ENCODE data around the gene BICRA. TPM values are rescaled to one million over a fixed set of nuclear protein-coding genes. Genes with fewer than 3 reads are reported as not detected.

Gene BICRA
- total RNA-seq, 1 experiment from 2014 or later, result 34.3 TPM

DNA sequence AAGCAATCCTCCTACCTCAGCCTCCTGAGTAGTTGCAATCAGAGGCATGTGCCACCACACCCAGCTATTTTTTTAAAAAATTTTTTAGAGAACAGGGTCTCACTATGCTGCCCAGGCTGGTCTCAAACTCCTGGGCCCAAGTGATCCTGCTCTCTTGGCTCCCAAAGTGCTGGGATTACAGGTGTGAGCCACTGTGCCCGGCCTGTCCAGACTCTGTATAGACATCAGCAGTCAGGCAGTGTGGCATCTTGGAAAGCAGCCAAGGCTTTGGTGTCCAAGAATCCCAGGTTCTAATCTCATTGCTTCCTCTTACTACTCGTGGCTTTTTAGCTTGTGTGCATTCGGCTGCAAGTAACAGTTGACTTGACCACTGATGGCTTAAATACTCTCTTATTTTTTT is 43.4 kb downstream of the BICRA start:
- CTCF ChIA-PET, result no interaction called here
- no peak for DNase-seq
- H3K36me3 Mint-ChIP-seq (ENCODE audit: insufficient read depth, unreplicated experiment), result peaks cover 87% of the 10 kb centered on the region
- TF ChIP-seq, protein P1, sequence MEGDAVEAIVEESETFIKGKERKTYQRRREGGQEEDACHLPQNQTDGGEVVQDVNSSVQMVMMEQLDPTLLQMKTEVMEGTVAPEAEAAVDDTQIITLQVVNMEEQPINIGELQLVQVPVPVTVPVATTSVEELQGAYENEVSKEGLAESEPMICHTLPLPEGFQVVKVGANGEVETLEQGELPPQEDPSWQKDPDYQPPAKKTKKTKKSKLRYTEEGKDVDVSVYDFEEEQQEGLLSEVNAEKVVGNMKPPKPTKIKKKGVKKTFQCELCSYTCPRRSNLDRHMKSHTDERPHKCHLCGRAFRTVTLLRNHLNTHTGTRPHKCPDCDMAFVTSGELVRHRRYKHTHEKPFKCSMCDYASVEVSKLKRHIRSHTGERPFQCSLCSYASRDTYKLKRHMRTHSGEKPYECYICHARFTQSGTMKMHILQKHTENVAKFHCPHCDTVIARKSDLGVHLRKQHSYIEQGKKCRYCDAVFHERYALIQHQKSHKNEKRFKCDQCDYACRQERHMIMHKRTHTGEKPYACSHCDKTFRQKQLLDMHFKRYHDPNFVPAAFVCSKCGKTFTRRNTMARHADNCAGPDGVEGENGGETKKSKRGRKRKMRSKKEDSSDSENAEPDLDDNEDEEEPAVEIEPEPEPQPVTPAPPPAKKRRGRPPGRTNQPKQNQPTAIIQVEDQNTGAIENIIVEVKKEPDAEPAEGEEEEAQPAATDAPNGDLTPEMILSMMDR (IDR thresholded peaks at IDR 0.05; ENCODE audit: insufficient read depth in 1 of 2, low read depth in 1 of 2, low read length in 1 of 2, severe bottlenecking in 1 of 2, unreplicated experiment in 1 of 2), result no peak
- peak overlapping the region; percentile 99 for H3K27ac Mint-ChIP-seq (ENCODE audit: unreplicated experiment)
- no peak overlapping the region for H3K4me3 ChIP-seq (ENCODE audit: low read depth, low read length)
- H3K27me3 ChIP-seq (replicated peaks; ENCODE audit: control insufficient read depth, insufficient read depth, low read length), result no peaks in the 10 kb centered on the region
- intact Hi-C loops (cut with micrococcal nuclease; ENCODE audit: unreplicated experiment), result no loop called here
- H3K36me3 ChIP-seq (ENCODE audit: control insufficient read depth, insufficient read depth, low read length), result no peaks in the 10 kb centered on the region; the same call in none of the 2 replicates
- BruUV-seq (replicated peaks), result no TSS peak
- H3K9me3 Mint-ChIP-seq (ENCODE audit: unreplicated experiment), result no peaks in the 10 kb centered on the region
- H3K27me3 Mint-ChIP-seq (ENCODE audit: insufficient read depth, unreplicated experiment), result no peaks in the 10 kb centered on the region
- H3K4me1 Mint-ChIP-seq (ENCODE audit: low read depth, unreplicated experiment), result peaks cover 46% of the 10 kb centered on the region
- peaks cover 13% of the 10 kb centered on the region for H3K9me3 ChIP-seq
- H3K4me3 Mint-ChIP-seq (ENCODE audit: unreplicated experiment), result no peak overlapping the region
- POLR2A ChIA-PET, result no interaction called here
- H3K4me1 ChIP-seq, result peaks cover 29% of the 10 kb centered on the region

DNA sequence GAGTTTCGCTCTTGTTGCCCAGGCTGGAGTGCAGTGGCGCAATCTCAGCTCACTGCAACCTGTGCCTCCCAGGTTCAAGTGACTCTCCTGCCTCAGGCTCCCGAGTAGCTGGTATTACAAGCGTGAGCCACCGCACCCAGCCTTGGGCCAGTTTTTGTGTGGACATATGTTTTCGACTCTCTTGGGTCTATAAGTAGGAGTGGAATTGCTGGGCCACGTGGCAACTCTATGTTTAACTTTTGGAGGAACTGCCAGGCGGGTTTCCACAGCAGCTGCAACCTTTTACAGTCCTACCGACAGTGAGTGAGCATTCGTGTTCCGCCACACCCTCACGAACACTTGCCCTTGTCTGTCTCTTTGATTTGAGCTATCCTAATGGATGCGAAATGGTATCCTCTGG is 44.9 kb downstream of the BICRA start:
- BruUV-seq (replicated peaks), result no TSS peak
- peaks cover 39% of the 10 kb centered on the region for H3K4me1 Mint-ChIP-seq (ENCODE audit: low read depth, unreplicated experiment)

DNA sequence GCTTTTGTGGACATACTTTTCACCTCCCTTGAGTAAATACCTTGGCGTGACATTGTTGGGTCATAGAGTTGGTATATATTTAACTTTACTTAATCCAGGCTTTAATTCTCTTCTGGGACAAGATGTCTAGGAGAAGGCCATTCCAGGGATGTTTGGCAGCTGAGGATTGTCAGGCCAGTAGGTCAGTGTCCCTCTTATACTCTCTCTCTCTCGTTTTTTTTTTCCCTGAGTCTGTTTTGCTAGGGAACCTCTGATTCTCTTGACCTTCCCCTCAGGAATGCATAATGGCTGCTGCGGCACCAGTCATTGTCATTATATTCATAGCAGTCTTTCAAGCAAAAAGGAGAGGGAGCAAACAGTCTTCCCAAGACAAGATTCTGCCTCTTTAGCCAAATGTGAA is 48.8 kb downstream of the BICRA start:
- H3K4me1 Mint-ChIP-seq (ENCODE audit: low read depth, unreplicated experiment), result peaks cover 56% of the 10 kb centered on the region
- Histone ChIP-seq H3K4me1 (peaks cover 64% of the 10 kb centered on the region), H3K9me3 (no peaks in the 10 kb centered on the region), H3K27me3 (replicated peaks; ENCODE audit: control insufficient read depth, insufficient read depth, low read length) (no peaks in the 10 kb centered on the region), H3K4me3 (ENCODE audit: low read depth, low read length) (no peak overlapping the region), H3K36me3 (ENCODE audit: control insufficient read depth, insufficient read depth, low read length) (no peaks in the 10 kb centered on the region; the same call in 1 of the 2 replicates)
- intact Hi-C loops (cut with micrococcal nuclease; ENCODE audit: unreplicated experiment), result loop anchor here (1.0 kb wide), 2 partner anchors 9 to 142 kb away; partner anchors contain the start of gene NAPA
- POLR2A ChIA-PET, result interaction anchor here (0.6 to 1.9 kb wide), 3 partner anchors 9 to 976 kb away, joined by 4 to 7 read pairs (median 6); no protein-coding TSS in a partner anchor
- no TSS peak for BruUV-seq (replicated peaks)
- H3K27me3 Mint-ChIP-seq (ENCODE audit: insufficient read depth, unreplicated experiment), result no peaks in the 10 kb centered on the region
- peaks cover 85% of the 10 kb centered on the region for H3K36me3 Mint-ChIP-seq (ENCODE audit: insufficient read depth, unreplicated experiment)
- peak; percentile 80 to 87 for DNase-seq
- peak overlapping the region; percentile 57 for H3K4me3 Mint-ChIP-seq (ENCODE audit: unreplicated experiment)
- H3K9me3 Mint-ChIP-seq (ENCODE audit: unreplicated experiment), result no peaks in the 10 kb centered on the region
- peak overlapping the region; percentile 94 for H3K27ac Mint-ChIP-seq (ENCODE audit: unreplicated experiment)
- TF ChIP-seq, protein P1 (IDR thresholded peaks at IDR 0.05; ENCODE audit: insufficient read depth in 1 of 2, low read depth in 1 of 2, low read length in 1 of 2, severe bottlenecking in 1 of 2, unreplicated experiment in 1 of 2), result no peak
- CTCF ChIA-PET, result interaction anchor here (0.8 to 2.0 kb wide), 4 partner anchors 9 to 221 kb away, joined by 3 to 7 read pairs (median 3); no protein-coding TSS in a partner anchor

More for the DNA sequence above, 44.9 kb downstream of the BICRA start:
- Histone ChIP-seq H3K36me3 (ENCODE audit: control insufficient read depth, insufficient read depth, low read length) (no peaks in the 10 kb centered on the region; the same call in none of the 2 replicates), H3K9me3 (peaks cover 12% of the 10 kb centered on the region), H3K4me1 (peaks cover 33% of the 10 kb centered on the region), H3K4me3 (ENCODE audit: low read depth, low read length) (no peak overlapping the region), H3K27me3 (replicated peaks; ENCODE audit: control insufficient read depth, insufficient read depth, low read length) (no peaks in the 10 kb centered on the region)
- POLR2A ChIA-PET, result no interaction called here
- no peaks in the 10 kb centered on the region for H3K9me3 Mint-ChIP-seq (ENCODE audit: unreplicated experiment)
- peaks cover 88% of the 10 kb centered on the region for H3K36me3 Mint-ChIP-seq (ENCODE audit: insufficient read depth, unreplicated experiment)
- CTCF ChIA-PET, result no interaction called here
- no peaks in the 10 kb centered on the region for H3K27me3 Mint-ChIP-seq (ENCODE audit: insufficient read depth, unreplicated experiment)
- no peak for DNase-seq
- intact Hi-C loops (cut with micrococcal nuclease; ENCODE audit: unreplicated experiment), result no loop called here
- TF ChIP-seq, protein P1 (IDR thresholded peaks at IDR 0.05; ENCODE audit: insufficient read depth in 1 of 2, low read depth in 1 of 2, low read length in 1 of 2, severe bottlenecking in 1 of 2, unreplicated experiment in 1 of 2), result no peak
- H3K4me3 Mint-ChIP-seq (ENCODE audit: unreplicated experiment), result no peak overlapping the region
- peak overlapping the region; percentile 31 for H3K27ac Mint-ChIP-seq (ENCODE audit: unreplicated experiment)

Measured in Caco-2 (cell line).